Astrocyte (in vitro differentiated cells and primary cell): Measurements from ENCODE around the gene PTPN4. TPM values are rescaled to one million over a fixed set of nuclear protein-coding genes. Genes with fewer than 3 reads are reported as not detected.
"Not testable (repeated sequence)": the region's sequence is repeated elsewhere in the genome, so short reads cannot be mapped to it uniquely, and the experiment has no call there.

Experiments
- DNase-seq: peaks from one replicate; pipeline ENCODE4 v3.0.0-alpha.2; 2010; ENCODE audit warnings: low read depth
- FAIRE-seq: peaks from 2 replicates; lab custom pipeline; 2011; peaks lifted over from hg19 to GRCh38; lab: Jason Lieb, UNC
- H2AFZ ChIP-seq: 2 replicates; pipeline ENCODE4 v1.6.0; 2012; ENCODE audit warnings: low read depth, low read length, inconsistent platforms
- H3K27ac ChIP-seq: 2 replicates; pipeline ENCODE4 v1.5.1; 2011; ENCODE audit warnings: low read depth, low read length, inconsistent platforms
- H3K27me3 ChIP-seq: 2 replicates; pipeline ENCODE4 v1.6.0; 2011; ENCODE audit warnings: low read length, inconsistent platforms; ENCODE audit not compliant: insufficient read depth
- H3K36me3 ChIP-seq: 2 replicates; pipeline ENCODE4 v1.5.1; 2011; ENCODE audit warnings: low read length, inconsistent platforms; ENCODE audit not compliant: insufficient read depth
- H3K4me1 ChIP-seq: 2 replicates; pipeline ENCODE4 v1.5.1; 2011; ENCODE audit warnings: low read length, inconsistent platforms; ENCODE audit not compliant: insufficient read depth
- H3K4me2 ChIP-seq: 2 replicates; pipeline ENCODE4 v1.6.0; 2012; ENCODE audit warnings: low read length, inconsistent platforms
- H3K4me3 ChIP-seq: 2 replicates; pipeline ENCODE4 v1.5.1; 2011; ENCODE audit warnings: low read depth, mild to moderate bottlenecking, low read length, inconsistent platforms; ENCODE audit not compliant: insufficient read depth
- H3K79me2 ChIP-seq: 2 replicates; pipeline ENCODE4 v1.6.0; 2012; ENCODE audit warnings: mild to moderate bottlenecking, low read length, inconsistent platforms; ENCODE audit not compliant: insufficient read depth
- H3K9ac ChIP-seq: 2 replicates; pipeline ENCODE4 v1.6.0; 2012; ENCODE audit warnings: mild to moderate bottlenecking, low read length, inconsistent platforms
- H3K9me3 ChIP-seq: 2 replicates; pipeline ENCODE4 v1.5.1; 2012; ENCODE audit warnings: low read depth, mild to moderate bottlenecking, low read length, inconsistent platforms; ENCODE audit not compliant: insufficient read depth
- H4K20me1 ChIP-seq: 2 replicates; pipeline ENCODE4 v1.6.0; 2012; ENCODE audit warnings: low read length, inconsistent platforms; ENCODE audit not compliant: insufficient read depth
- H3K27ac Mint-ChIP-seq: one replicate; pipeline ENCODE4 v1.8.0; 2021; ENCODE audit warnings: mild to moderate bottlenecking, mixed read lengths; ENCODE audit not compliant: unreplicated experiment
- H3K27me3 Mint-ChIP-seq: one replicate; pipeline ENCODE4 v1.8.0; 2021; ENCODE audit warnings: low read depth, mixed read lengths; ENCODE audit not compliant: unreplicated experiment
- H3K36me3 Mint-ChIP-seq: one replicate; pipeline ENCODE4 v1.8.0; 2021; ENCODE audit warnings: low read depth, mixed read lengths; ENCODE audit not compliant: unreplicated experiment
- H3K4me1 Mint-ChIP-seq: one replicate; pipeline ENCODE4 v1.8.0; 2021; ENCODE audit warnings: low read depth, mixed read lengths; ENCODE audit not compliant: unreplicated experiment
- H3K4me3 Mint-ChIP-seq: one replicate; pipeline ENCODE4 v1.8.0; 2021; ENCODE audit warnings: mild to moderate bottlenecking, moderate library complexity, mixed read lengths; ENCODE audit not compliant: unreplicated experiment
- H3K9me3 Mint-ChIP-seq: one replicate; pipeline ENCODE4 v1.8.0; 2021; ENCODE audit warnings: mild to moderate bottlenecking, mixed read lengths; ENCODE audit not compliant: unreplicated experiment
- EZH2 ChIP-seq: IDR thresholded peaks from 2 replicates; pipeline ENCODE4 v1.6.1; 2012; ENCODE audit warnings: mild to moderate bottlenecking, low read length, inconsistent platforms; ENCODE audit not compliant: insufficient read depth
- total RNA-seq: library from RNA; stranded (reverse); gene quantifications from 2 replicates; pipeline ENCODE4 v1.2.1, GENCODE V29; 2021
- TF ChIP-seq, protein P1 (sequence below): IDR thresholded peaks from 2 replicates; pipeline ENCODE4 v1.5.1; 2011; ENCODE audit warnings: low read depth, mild to moderate bottlenecking, inconsistent platforms, low read length, moderate library complexity; ENCODE audit not compliant: insufficient read depth

PTPN4 gene
- total RNA-seq, 1 donor from 2014 or later: 38.2 TPM

DNA sequence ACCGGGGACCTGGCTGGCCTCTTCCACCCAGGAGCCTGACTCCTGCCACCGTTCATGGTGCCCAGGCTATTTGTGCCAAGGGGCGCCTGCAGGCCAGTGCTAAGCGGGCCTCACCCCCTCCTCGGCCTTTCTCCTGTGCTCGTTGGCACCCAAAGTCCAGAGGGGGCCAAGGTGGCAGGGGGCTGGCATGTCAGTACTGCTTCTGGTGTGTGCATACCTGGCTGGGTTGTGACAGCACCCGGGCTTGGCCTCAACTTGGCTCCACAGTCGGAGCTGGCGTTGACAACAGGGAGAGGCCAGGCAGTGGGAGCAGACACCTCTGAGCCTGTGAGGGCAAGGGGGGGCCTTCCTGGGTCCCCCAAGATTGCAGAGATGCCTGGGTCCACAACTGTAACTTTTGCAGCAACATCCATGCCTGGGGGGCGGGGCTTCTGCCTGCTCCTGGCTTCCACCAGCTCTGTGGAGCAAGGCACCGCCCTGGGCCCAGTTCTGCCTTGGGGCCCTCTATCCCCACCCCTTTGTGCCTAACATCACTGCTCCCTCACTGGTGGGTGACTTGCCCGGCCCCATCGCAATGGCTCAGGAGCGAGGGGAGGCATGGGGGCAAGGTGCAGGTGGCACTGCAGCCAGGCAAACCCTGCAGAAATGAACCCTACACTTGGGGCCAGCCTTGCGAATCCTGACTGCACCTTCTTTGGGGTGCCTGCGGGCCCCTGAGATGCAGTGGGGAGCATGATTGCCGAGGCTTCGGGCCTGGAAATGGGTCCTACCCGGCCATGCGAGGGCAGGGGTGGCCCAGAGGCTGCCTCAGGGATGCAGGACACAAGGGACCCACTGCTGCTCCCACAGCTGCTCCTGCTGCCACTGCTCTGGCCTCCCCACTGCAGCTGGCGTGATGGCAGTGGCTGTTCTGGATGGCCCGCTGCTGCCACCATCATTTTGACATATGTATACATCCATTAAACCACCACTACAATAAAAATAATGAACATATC, 35.9 kb downstream of the PTPN4 start:
- Histone ChIP-seq H3K27me3 (no peaks in the 10 kb centered on the region), H3K36me3 (no peaks in the 10 kb centered on the region), H3K9ac (no peak overlapping the region), H2AFZ (no peak overlapping the region), H3K4me3 (no peak overlapping the region), H3K79me2 (peaks cover 22% of the 10 kb centered on the region), H3K9me3 (no peaks in the 10 kb centered on the region), H3K27ac (no peak overlapping the region), H3K4me2 (no peak overlapping the region), H4K20me1 (peaks cover 9% of the 10 kb centered on the region), H3K4me1 (no peaks in the 10 kb centered on the region)
- H3K27ac Mint-ChIP-seq: no peak overlapping the region
- no peaks in the 10 kb centered on the region for H3K4me1 Mint-ChIP-seq
- H3K9me3 Mint-ChIP-seq: peaks cover 3% of the 10 kb centered on the region
- TF ChIP-seq EZH2: no peak
- TF ChIP-seq, protein P1, sequence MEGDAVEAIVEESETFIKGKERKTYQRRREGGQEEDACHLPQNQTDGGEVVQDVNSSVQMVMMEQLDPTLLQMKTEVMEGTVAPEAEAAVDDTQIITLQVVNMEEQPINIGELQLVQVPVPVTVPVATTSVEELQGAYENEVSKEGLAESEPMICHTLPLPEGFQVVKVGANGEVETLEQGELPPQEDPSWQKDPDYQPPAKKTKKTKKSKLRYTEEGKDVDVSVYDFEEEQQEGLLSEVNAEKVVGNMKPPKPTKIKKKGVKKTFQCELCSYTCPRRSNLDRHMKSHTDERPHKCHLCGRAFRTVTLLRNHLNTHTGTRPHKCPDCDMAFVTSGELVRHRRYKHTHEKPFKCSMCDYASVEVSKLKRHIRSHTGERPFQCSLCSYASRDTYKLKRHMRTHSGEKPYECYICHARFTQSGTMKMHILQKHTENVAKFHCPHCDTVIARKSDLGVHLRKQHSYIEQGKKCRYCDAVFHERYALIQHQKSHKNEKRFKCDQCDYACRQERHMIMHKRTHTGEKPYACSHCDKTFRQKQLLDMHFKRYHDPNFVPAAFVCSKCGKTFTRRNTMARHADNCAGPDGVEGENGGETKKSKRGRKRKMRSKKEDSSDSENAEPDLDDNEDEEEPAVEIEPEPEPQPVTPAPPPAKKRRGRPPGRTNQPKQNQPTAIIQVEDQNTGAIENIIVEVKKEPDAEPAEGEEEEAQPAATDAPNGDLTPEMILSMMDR: no peak
- DNase-seq (no peak), FAIRE-seq (no peak)
- peaks cover 9% of the 10 kb centered on the region for H3K36me3 Mint-ChIP-seq
- H3K27me3 Mint-ChIP-seq: no peaks in the 10 kb centered on the region
- H3K4me3 Mint-ChIP-seq: no peak overlapping the region

DNA sequence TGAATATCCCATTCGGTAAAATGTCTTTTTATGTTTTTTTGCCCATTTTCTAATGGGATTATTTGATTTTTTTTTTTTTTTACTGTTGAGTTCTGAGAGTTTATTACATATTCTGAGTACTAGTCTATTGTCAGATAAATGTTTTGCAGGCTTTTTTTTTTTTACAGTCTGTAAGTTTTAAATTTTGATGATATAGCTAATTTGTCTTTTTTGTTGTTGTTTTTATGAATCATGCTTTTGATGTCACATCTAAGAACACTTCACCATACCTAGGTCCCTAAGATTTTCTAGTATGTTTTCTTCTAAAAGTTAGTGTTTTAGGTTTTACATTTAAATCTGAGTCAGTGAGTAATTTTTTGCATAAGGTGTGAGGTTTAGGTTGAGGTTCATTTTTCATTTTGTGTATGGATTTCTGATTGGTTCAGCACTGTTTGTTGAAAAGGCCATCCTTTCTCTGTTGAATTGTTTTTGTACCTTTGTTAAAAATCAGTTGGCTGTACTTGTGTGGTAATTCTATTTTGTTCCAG, 40.7 kb downstream of the PTPN4 start:
- Mint-ChIP-seq H3K27me3 (no peaks in the 10 kb centered on the region), H3K36me3 (peaks cover 5% of the 10 kb centered on the region), H3K4me3 (no peak overlapping the region), H3K9me3 (peaks cover 5% of the 10 kb centered on the region), H3K27ac (no peak overlapping the region), H3K4me1 (no peaks in the 10 kb centered on the region)
- FAIRE-seq: no peak
- H3K79me2 ChIP-seq: peaks cover 15% of the 10 kb centered on the region
- no peaks in the 10 kb centered on the region for H3K27me3 ChIP-seq
- TF ChIP-seq, protein P1: no peak
- no peak for TF ChIP-seq EZH2
- no peaks in the 10 kb centered on the region for H3K4me1 ChIP-seq
- H3K4me2 ChIP-seq: no peak overlapping the region
- H3K9me3 ChIP-seq: no peaks in the 10 kb centered on the region
- H4K20me1 ChIP-seq: peaks cover 8% of the 10 kb centered on the region
- H2AFZ ChIP-seq: no peak overlapping the region
- no peaks in the 10 kb centered on the region for H3K36me3 ChIP-seq
- no peak overlapping the region for H3K27ac ChIP-seq
- no peak overlapping the region for H3K4me3 ChIP-seq
- no peak for DNase-seq
- no peak overlapping the region for H3K9ac ChIP-seq

DNA sequence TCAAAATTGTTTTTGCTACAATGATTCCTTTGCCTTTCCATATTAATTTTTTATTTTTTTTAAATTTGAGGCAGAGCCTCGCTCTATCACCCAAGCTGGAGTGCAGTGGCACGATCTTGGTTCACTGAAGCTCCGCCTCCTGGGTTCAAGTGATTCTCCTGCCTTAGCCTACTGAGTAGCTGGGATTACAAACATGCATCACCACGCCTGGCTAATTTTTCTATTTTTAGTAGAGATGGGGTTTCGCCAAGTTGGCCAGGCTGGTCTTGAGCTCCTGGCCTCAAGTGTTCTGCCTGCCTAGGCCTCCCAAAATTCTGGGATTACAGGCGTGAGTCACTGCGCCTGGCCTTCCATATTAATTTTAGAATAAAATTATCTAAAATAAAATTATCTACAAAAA, 41.3 kb downstream of the PTPN4 start:
- no peak for DNase-seq
- no peak overlapping the region for H3K27ac Mint-ChIP-seq
- FAIRE-seq: no peak
- H3K27me3 Mint-ChIP-seq: no peaks in the 10 kb centered on the region
- H3K4me3 Mint-ChIP-seq: no peak overlapping the region
- TF ChIP-seq, protein P1: no peak
- no peak for TF ChIP-seq EZH2
- no peaks in the 10 kb centered on the region for H3K4me1 ChIP-seq
- no peaks in the 10 kb centered on the region for H3K36me3 ChIP-seq
- no peaks in the 10 kb centered on the region for H3K27me3 ChIP-seq
- no peaks in the 10 kb centered on the region for H3K9me3 ChIP-seq
- no peak overlapping the region for H2AFZ ChIP-seq
- no peak overlapping the region for H3K27ac ChIP-seq
- H3K4me2 ChIP-seq: no peak overlapping the region
- H4K20me1 ChIP-seq: peaks cover 8% of the 10 kb centered on the region
- no peak overlapping the region for H3K9ac ChIP-seq
- H3K9me3 Mint-ChIP-seq: peaks cover 10% of the 10 kb centered on the region
- no peak overlapping the region for H3K4me3 ChIP-seq
- H3K79me2 ChIP-seq: peaks cover 10% of the 10 kb centered on the region
- peaks cover 10% of the 10 kb centered on the region for H3K36me3 Mint-ChIP-seq
- no peaks in the 10 kb centered on the region for H3K4me1 Mint-ChIP-seq

DNA sequence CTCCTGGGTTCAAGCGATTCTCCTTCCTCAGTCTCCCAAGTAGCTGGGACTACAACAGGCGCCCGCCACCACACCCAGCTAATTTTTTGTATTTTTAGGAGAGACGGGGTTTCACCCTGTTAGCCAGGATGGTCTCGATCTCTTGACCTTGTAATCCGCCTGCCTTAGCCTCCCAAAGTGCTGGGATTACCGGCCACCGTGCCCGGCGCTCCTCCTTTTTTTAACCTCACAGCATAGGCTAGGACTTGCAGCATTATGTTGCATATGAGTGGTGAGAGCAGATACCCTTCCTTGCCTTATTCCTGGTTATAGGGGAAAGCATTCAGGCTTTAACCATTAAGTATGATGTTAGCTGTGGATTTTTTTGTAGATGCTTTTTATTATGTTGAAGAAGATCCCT, 42.3 kb downstream of the PTPN4 start:
- H3K79me2 ChIP-seq: peaks cover 10% of the 10 kb centered on the region
- not testable (repeated sequence) for H3K9me3 ChIP-seq

More for the DNA sequence above, 42.3 kb downstream of the PTPN4 start:
- H3K4me1 ChIP-seq, DNase-seq, H3K27ac ChIP-seq, H3K36me3 ChIP-seq, H3K27me3 ChIP-seq, H3K9ac ChIP-seq, FAIRE-seq, H3K4me2 ChIP-seq, H3K27ac Mint-ChIP-seq, H4K20me1 ChIP-seq, H3K4me1 Mint-ChIP-seq, H3K4me3 Mint-ChIP-seq, H3K4me3 ChIP-seq, H2AFZ ChIP-seq, H3K27me3 Mint-ChIP-seq: not testable (repeated sequence)
- Mint-ChIP-seq H3K9me3 (peaks cover 14% of the 10 kb centered on the region), H3K36me3 (peaks cover 16% of the 10 kb centered on the region)
